Vagina (tissue), 2 donors: Measurements from ENCODE around the gene FAM117B.

Experiments
- POLR2A ChIP-seq, 2 donors: fragments of 450-650 bp; IDR thresholded peaks; one replicate each; pipeline ENCODE4 v1.6.1; 2017; ENCODE audit warnings: antibody characterized with exemption in 2 of 2, mild to moderate bottlenecking in 2 of 2, moderate library complexity in 2 of 2
- TF ChIP-seq, protein P1 (sequence below), 3 experiments: fragments of 450-650 bp in 2 of 3; fragments of 200-600 bp in 1 of 3; sonication (generic) in 1 of 3; IDR thresholded peaks; one replicate each; pipeline ENCODE4 v1.5.1; 2017 to 2019; ENCODE audit warnings: antibody characterized with exemption in 3 of 3, mild to moderate bottlenecking in 2 of 3, moderate library complexity in 2 of 3

DNA sequence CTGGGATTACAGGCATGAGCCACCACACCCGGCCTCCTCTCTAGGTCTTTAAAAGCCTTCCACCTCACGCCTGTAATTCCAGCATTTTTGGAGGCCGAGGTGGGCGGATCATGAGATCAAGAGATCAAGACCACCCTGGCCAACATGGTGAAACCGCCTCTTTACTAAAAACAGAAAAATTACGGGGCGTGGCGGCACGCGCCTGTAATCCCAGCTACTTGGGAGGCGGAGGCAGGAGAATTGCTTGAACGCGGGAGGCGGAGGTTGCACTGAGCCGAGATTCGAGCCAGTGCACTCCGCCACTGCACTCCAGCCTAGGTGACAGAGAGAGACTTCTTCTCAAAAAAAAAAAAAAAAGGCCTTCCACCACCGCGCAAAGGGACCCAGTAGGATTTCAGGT lies 1.3 kb upstream of the FAM117B start:
- TF ChIP-seq, protein P1, sequence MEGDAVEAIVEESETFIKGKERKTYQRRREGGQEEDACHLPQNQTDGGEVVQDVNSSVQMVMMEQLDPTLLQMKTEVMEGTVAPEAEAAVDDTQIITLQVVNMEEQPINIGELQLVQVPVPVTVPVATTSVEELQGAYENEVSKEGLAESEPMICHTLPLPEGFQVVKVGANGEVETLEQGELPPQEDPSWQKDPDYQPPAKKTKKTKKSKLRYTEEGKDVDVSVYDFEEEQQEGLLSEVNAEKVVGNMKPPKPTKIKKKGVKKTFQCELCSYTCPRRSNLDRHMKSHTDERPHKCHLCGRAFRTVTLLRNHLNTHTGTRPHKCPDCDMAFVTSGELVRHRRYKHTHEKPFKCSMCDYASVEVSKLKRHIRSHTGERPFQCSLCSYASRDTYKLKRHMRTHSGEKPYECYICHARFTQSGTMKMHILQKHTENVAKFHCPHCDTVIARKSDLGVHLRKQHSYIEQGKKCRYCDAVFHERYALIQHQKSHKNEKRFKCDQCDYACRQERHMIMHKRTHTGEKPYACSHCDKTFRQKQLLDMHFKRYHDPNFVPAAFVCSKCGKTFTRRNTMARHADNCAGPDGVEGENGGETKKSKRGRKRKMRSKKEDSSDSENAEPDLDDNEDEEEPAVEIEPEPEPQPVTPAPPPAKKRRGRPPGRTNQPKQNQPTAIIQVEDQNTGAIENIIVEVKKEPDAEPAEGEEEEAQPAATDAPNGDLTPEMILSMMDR (IDR thresholded peaks at IDR 0.05), result no peak
- no peak for TF ChIP-seq POLR2A (IDR thresholded peaks at IDR 0.05)
